ENCODE results near the gene FER1L5. TPM values are rescaled to one million over a fixed set of nuclear protein-coding genes. Genes with fewer than 3 reads are reported as not detected.

Gene FER1L5
- total RNA-seq, 1 experiment from 2014 or later: 0.91 TPM

- Histone ChIP-seq H3K27me3 (ENCODE audit: insufficient read depth, low read length) (no peaks in the 10 kb centered on the region), H3K4me1 (ENCODE audit: control insufficient read depth in 1 of 2, insufficient read depth in 2 of 2, low read length in 2 of 2) (peaks cover 2 to 9% of the 10 kb centered on the region in 2 experiments; a peak in 3 of 4 replicates), H2AFZ (ENCODE audit: low read depth, low read length, poor library complexity, severe bottlenecking) (no peak overlapping the region), H3K9me3 (ENCODE audit: control insufficient read depth in 1 of 2, insufficient read depth in 1 of 2, low read depth in 1 of 2, low read length in 2 of 2) (no peaks in the 10 kb centered on the region), H3K36me3 (ENCODE audit: control insufficient read depth in 1 of 2, insufficient read depth in 2 of 2, low read length in 2 of 2) (peaks cover 21 to 25% of the 10 kb centered on the region in 2 experiments; a peak in 3 of 4 replicates), H3K9ac (ENCODE audit: low read length) (no peak overlapping the region), H3K4me3 (replicated peaks in 1 of 2; ENCODE audit: low read depth in 1 of 2, low read length in 2 of 2) (no peak overlapping the region), H3K4me2 (ENCODE audit: low read length) (no peak overlapping the region), H3K9me2 (ENCODE audit: insufficient read depth) (no peaks in the 10 kb centered on the region), H4K20me1 (ENCODE audit: insufficient read depth) (0 out of 2 replicates have a peak, but pooled peaks cover 5% of the 10 kb centered on the region), H3K27ac (ENCODE audit: low read depth, low read length) (no peak overlapping the region), H3K79me2 (ENCODE audit: insufficient read depth, low read length) (peaks cover 27% of the 10 kb centered on the region)
- no peak for TF ChIP-seq ZFX (IDR thresholded peaks at IDR 0.05)
- no peak for TF ChIP-seq ZBTB33 (IDR thresholded peaks at IDR 0.05; ENCODE audit: extremely low read depth, insufficient replicate concordance, low read length)
- TF ChIP-seq CEBPB (IDR thresholded peaks at IDR 0.05; ENCODE audit: low read depth): no peak
- POLR2A ChIA-PET: no interaction called here
- ATAC-seq (no peak), DNase-seq (ENCODE audit: low read depth, low spot score) (no peak)
- intact Hi-C loops (cut with micrococcal nuclease): no loop called here
- CTCF ChIA-PET: no interaction called here
- BruUV-seq (replicated peaks): TSS peak; percentile 11
- RAD21 ChIA-PET (ENCODE audit: low non-redundant PET in 1 of 2, low total read pairs in 2 of 2, uncharacterized antibody in 2 of 2, unreplicated experiment in 2 of 2): no interaction called here
Measured at GRCh38 chr2:96737831-96738230, 95.3 kb downstream of the FER1L5 start.

- ATAC-seq (no peak), DNase-seq (ENCODE audit: low read depth, low spot score) (no peak)
- peak overlapping the region; percentile 91 to 95 for H3K4me3 ChIP-seq (replicated peaks in 1 of 2; ENCODE audit: low read depth in 1 of 2, low read length in 2 of 2)
- peaks cover 2 to 9% of the 10 kb centered on the region in 2 experiments; a peak in 3 of 4 replicates for H3K4me1 ChIP-seq (ENCODE audit: control insufficient read depth in 1 of 2, insufficient read depth in 2 of 2, low read length in 2 of 2)
- BruUV-seq (replicated peaks): TSS peak; percentile 73
- ChIA-PET RAD21 (ENCODE audit: low non-redundant PET in 1 of 2, low total read pairs in 2 of 2, uncharacterized antibody in 2 of 2, unreplicated experiment in 2 of 2) (no interaction called here), CTCF (no interaction called here), POLR2A (no interaction called here)
- no peak for TF ChIP-seq CEBPB (IDR thresholded peaks at IDR 0.05; ENCODE audit: low read depth)
- no peak for TF ChIP-seq FOSL1 (IDR thresholded peaks at IDR 0.05; ENCODE audit: low read depth)
- H3K36me3 ChIP-seq (ENCODE audit: control insufficient read depth in 1 of 2, insufficient read depth in 2 of 2, low read length in 2 of 2): peaks cover 8 to 18% of the 10 kb centered on the region in 2 experiments; a peak in 2 of 4 replicates
- no peaks in the 10 kb centered on the region for H3K27me3 ChIP-seq (ENCODE audit: insufficient read depth, low read length)
- no peak overlapping the region for H2AFZ ChIP-seq (ENCODE audit: low read depth, low read length, poor library complexity, severe bottlenecking)
- H4K20me1 ChIP-seq (ENCODE audit: insufficient read depth): 0 out of 2 replicates have a peak, but pooled peaks cover 5% of the 10 kb centered on the region
- H3K9me2 ChIP-seq (ENCODE audit: insufficient read depth): no peaks in the 10 kb centered on the region
- H3K27ac ChIP-seq (ENCODE audit: low read depth, low read length): peak overlapping the region; percentile 41
- peak overlapping the region; percentile 90 for H3K4me2 ChIP-seq (ENCODE audit: low read length)
- peaks cover 27% of the 10 kb centered on the region for H3K79me2 ChIP-seq (ENCODE audit: insufficient read depth, low read length)
- intact Hi-C loops (cut with micrococcal nuclease): no loop called here
- H3K9me3 ChIP-seq (ENCODE audit: control insufficient read depth in 1 of 2, insufficient read depth in 1 of 2, low read depth in 1 of 2, low read length in 2 of 2): no peaks in the 10 kb centered on the region
- H3K9ac ChIP-seq (ENCODE audit: low read length): peak overlapping the region; percentile 78
Measured at GRCh38 chr2:96739076-96739632, 96.6 kb downstream of the FER1L5 start.
